ENCODE data around the gene CAMTA1. TPM values are rescaled to one million over a fixed set of nuclear protein-coding genes. Genes with fewer than 3 reads are reported as not detected.

Gene CAMTA1
- polyA plus RNA-seq, 1 experiment, result 64.9 TPM

- H3K27me3 ChIP-seq (ENCODE audit: control insufficient read depth, insufficient read depth, low read length), result no peaks in the 10 kb centered on the region
- H3K9me3 ChIP-seq (ENCODE audit: control insufficient read depth, insufficient read depth, low read length), result peaks cover 9% of the 10 kb centered on the region; the same call in 1 of the 2 replicates
- no peak for TF ChIP-seq CTCF (IDR thresholded peaks at IDR 0.05; ENCODE audit: low read depth, low read length)
- CTCF ChIA-PET, result no interaction called here
- DNase-seq (ENCODE audit: low read depth, low spot score), result no peak
- H3K27ac ChIP-seq (ENCODE audit: low read depth, low read length), result peak overlapping the region; percentile 100
- H3K4me3 ChIP-seq (ENCODE audit: low read depth, low read length), result no peak overlapping the region
- POLR2A ChIA-PET, result interaction anchor here (1.7 to 2.4 kb wide), 3 partner anchors 16 to 74 kb away, joined by 7 to 16 read pairs (median 15); no protein-coding TSS in a partner anchor
These were observed 512.9 kb downstream of the CAMTA1 start for GRCh38 chr1:7298145-7298544.

- no peak for TF ChIP-seq CTCF (IDR thresholded peaks at IDR 0.05; ENCODE audit: low read depth, low read length)
- ChIA-PET POLR2A (interaction anchor here (0.6 to 2.4 kb wide), 9 partner anchors 17 to 180 kb away, joined by 3 to 16 read pairs (median 7); no protein-coding TSS in a partner anchor), CTCF (interaction anchor here (0.7 kb wide), 1 partner anchor 229 kb away, joined by 3 read pairs; no protein-coding TSS in a partner anchor)
- Histone ChIP-seq H3K27me3 (ENCODE audit: control insufficient read depth, insufficient read depth, low read length) (no peaks in the 10 kb centered on the region), H3K9me3 (ENCODE audit: control insufficient read depth, insufficient read depth, low read length) (peaks cover 9% of the 10 kb centered on the region; the same call in 1 of the 2 replicates), H3K4me3 (ENCODE audit: low read depth, low read length) (no peak overlapping the region), H3K27ac (ENCODE audit: low read depth, low read length) (peak overlapping the region; percentile 100)
- no peak for DNase-seq (ENCODE audit: low read depth, low spot score)
These were observed 513.5 kb downstream of the CAMTA1 start for GRCh38 chr1:7298749-7299151.

GRCh38 chr1:7299329-7299799 is 514.1 kb downstream of the CAMTA1 start:
- Histone ChIP-seq H3K4me3 (ENCODE audit: low read depth, low read length) (peak overlapping the region; percentile 48), H3K9me3 (ENCODE audit: control insufficient read depth, insufficient read depth, low read length) (peaks cover 9% of the 10 kb centered on the region; the same call in 1 of the 2 replicates), H3K27ac (ENCODE audit: low read depth, low read length) (peak overlapping the region; percentile 100), H3K27me3 (ENCODE audit: control insufficient read depth, insufficient read depth, low read length) (no peaks in the 10 kb centered on the region)
- ChIA-PET POLR2A (interaction anchor here (0.6 to 2.4 kb wide), 9 partner anchors 18 to 180 kb away, joined by 3 to 16 read pairs (median 7); no protein-coding TSS in a partner anchor), CTCF (interaction anchor here (0.7 kb wide), 1 partner anchor 230 kb away, joined by 3 read pairs; no protein-coding TSS in a partner anchor)
- DNase-seq (ENCODE audit: low read depth, low spot score), result peak; percentile 98
- no peak for TF ChIP-seq CTCF (IDR thresholded peaks at IDR 0.05; ENCODE audit: low read depth, low read length)

- no peak for TF ChIP-seq CTCF (IDR thresholded peaks at IDR 0.05; ENCODE audit: low read depth, low read length)
- CTCF ChIA-PET, result no interaction called here
- H3K4me3 ChIP-seq (ENCODE audit: low read depth, low read length), result peak overlapping the region; percentile 48; the same call in 1 of the 2 replicates
These were observed 514.7 kb downstream of the CAMTA1 start for GRCh38 chr1:7299994-7300393.

More at GRCh38 chr1:7299994-7300393, 514.7 kb downstream of the CAMTA1 start:
- DNase-seq (ENCODE audit: low read depth, low spot score), result peak; percentile 75
- Histone ChIP-seq H3K27ac (ENCODE audit: low read depth, low read length) (peak overlapping the region; percentile 100), H3K27me3 (ENCODE audit: control insufficient read depth, insufficient read depth, low read length) (no peaks in the 10 kb centered on the region), H3K9me3 (ENCODE audit: control insufficient read depth, insufficient read depth, low read length) (peaks cover 9% of the 10 kb centered on the region; the same call in 1 of the 2 replicates)
- POLR2A ChIA-PET, result interaction anchor here (1.2 to 2.4 kb wide), 8 partner anchors 18 to 179 kb away, joined by 3 to 16 read pairs (median 7); no protein-coding TSS in a partner anchor
